ENCODE data around the gene VIM. TPM values are rescaled to one million over a fixed set of nuclear protein-coding genes. Genes with fewer than 3 reads are reported as not detected.

The VIM gene
- total and polyA plus RNA-seq, 2 experiments from 2014 or later = 131 to 228 TPM

DNA sequence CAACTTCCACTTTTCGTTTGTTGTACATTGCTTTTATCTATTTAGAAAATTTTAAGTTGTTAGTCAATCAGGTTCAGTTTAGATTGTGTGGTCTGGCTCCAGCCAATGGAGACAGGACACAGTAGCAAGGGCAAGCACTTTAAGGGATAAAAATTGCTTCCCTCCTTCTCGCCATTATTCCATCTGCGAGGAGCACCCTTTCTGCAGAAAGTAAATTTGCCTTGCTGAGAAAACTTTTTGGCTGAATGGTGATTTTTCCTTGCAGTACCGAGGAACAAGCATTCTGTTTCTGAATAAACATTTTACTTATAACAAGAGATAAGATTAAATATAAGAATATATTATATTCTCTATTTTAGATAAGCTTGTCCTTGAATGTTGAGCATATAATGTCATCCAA lies 34.5 kb downstream of the VIM start:
- H3K27ac ChIP-seq (ENCODE audit: low read depth) = no peak overlapping the region
- no peaks in the 10 kb centered on the region for H3K9me2 ChIP-seq (ENCODE audit: insufficient read depth)
- no peak overlapping the region for H2AFZ ChIP-seq
- Mint-ChIP-seq H3K4me3 (no peak overlapping the region), H3K27me3 (ENCODE audit: insufficient read depth, low read depth, poor library complexity) (peaks cover 2% of the 10 kb centered on the region), H3K36me3 (ENCODE audit: low read depth) (peaks cover 39% of the 10 kb centered on the region; the same call in 2 of the 3 replicates), H3K9me3 (peaks cover 68% of the 10 kb centered on the region), H3K27ac (no peak overlapping the region), H3K4me1 (no peaks in the 10 kb centered on the region; the same call in 2 of the 3 replicates)
- TF ChIP-seq CREB1 (CRISPR knock-in tag; IDR thresholded peaks at IDR 0.05; ENCODE audit: low read depth) (no peak), EZH2phosphoT487 (IDR thresholded peaks at IDR 0.05; ENCODE audit: unreplicated experiment) (no peak), NANOG (IDR thresholded peaks at IDR 0.05; ENCODE audit: borderline replicate concordance) (no peak), STAT1 (IDR thresholded peaks at IDR 0.05; ENCODE audit: unreplicated experiment) (no peak), ZNF331 (CRISPR knock-in tag; IDR thresholded peaks at IDR 0.05; ENCODE audit: low read depth) (no peak), ETS1 (IDR thresholded peaks at IDR 0.05) (no peak), JUNB (IDR thresholded peaks at IDR 0.05; ENCODE audit: unreplicated experiment) (no peak), EZH2 (IDR thresholded peaks at IDR 0.05; ENCODE audit: low read depth, unreplicated experiment) (no peak), ZNF114 (CRISPR knock-in tag; IDR thresholded peaks at IDR 0.05) (no peak), POLR2AphosphoS5 (IDR thresholded peaks at IDR 0.05; ENCODE audit: low read depth) (no peak)
- TF ChIP-seq, protein P1, sequence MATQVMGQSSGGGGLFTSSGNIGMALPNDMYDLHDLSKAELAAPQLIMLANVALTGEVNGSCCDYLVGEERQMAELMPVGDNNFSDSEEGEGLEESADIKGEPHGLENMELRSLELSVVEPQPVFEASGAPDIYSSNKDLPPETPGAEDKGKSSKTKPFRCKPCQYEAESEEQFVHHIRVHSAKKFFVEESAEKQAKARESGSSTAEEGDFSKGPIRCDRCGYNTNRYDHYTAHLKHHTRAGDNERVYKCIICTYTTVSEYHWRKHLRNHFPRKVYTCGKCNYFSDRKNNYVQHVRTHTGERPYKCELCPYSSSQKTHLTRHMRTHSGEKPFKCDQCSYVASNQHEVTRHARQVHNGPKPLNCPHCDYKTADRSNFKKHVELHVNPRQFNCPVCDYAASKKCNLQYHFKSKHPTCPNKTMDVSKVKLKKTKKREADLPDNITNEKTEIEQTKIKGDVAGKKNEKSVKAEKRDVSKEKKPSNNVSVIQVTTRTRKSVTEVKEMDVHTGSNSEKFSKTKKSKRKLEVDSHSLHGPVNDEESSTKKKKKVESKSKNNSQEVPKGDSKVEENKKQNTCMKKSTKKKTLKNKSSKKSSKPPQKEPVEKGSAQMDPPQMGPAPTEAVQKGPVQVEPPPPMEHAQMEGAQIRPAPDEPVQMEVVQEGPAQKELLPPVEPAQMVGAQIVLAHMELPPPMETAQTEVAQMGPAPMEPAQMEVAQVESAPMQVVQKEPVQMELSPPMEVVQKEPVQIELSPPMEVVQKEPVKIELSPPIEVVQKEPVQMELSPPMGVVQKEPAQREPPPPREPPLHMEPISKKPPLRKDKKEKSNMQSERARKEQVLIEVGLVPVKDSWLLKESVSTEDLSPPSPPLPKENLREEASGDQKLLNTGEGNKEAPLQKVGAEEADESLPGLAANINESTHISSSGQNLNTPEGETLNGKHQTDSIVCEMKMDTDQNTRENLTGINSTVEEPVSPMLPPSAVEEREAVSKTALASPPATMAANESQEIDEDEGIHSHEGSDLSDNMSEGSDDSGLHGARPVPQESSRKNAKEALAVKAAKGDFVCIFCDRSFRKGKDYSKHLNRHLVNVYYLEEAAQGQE (IDR thresholded peaks at IDR 0.05; ENCODE audit: unreplicated experiment) = no peak
- TF ChIP-seq, protein P2, sequence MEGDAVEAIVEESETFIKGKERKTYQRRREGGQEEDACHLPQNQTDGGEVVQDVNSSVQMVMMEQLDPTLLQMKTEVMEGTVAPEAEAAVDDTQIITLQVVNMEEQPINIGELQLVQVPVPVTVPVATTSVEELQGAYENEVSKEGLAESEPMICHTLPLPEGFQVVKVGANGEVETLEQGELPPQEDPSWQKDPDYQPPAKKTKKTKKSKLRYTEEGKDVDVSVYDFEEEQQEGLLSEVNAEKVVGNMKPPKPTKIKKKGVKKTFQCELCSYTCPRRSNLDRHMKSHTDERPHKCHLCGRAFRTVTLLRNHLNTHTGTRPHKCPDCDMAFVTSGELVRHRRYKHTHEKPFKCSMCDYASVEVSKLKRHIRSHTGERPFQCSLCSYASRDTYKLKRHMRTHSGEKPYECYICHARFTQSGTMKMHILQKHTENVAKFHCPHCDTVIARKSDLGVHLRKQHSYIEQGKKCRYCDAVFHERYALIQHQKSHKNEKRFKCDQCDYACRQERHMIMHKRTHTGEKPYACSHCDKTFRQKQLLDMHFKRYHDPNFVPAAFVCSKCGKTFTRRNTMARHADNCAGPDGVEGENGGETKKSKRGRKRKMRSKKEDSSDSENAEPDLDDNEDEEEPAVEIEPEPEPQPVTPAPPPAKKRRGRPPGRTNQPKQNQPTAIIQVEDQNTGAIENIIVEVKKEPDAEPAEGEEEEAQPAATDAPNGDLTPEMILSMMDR (conservative IDR thresholded peaks at IDR 0.05; ENCODE audit: low read depth in 2 of 2) = no peak
- TF ChIP-seq, protein P3, sequence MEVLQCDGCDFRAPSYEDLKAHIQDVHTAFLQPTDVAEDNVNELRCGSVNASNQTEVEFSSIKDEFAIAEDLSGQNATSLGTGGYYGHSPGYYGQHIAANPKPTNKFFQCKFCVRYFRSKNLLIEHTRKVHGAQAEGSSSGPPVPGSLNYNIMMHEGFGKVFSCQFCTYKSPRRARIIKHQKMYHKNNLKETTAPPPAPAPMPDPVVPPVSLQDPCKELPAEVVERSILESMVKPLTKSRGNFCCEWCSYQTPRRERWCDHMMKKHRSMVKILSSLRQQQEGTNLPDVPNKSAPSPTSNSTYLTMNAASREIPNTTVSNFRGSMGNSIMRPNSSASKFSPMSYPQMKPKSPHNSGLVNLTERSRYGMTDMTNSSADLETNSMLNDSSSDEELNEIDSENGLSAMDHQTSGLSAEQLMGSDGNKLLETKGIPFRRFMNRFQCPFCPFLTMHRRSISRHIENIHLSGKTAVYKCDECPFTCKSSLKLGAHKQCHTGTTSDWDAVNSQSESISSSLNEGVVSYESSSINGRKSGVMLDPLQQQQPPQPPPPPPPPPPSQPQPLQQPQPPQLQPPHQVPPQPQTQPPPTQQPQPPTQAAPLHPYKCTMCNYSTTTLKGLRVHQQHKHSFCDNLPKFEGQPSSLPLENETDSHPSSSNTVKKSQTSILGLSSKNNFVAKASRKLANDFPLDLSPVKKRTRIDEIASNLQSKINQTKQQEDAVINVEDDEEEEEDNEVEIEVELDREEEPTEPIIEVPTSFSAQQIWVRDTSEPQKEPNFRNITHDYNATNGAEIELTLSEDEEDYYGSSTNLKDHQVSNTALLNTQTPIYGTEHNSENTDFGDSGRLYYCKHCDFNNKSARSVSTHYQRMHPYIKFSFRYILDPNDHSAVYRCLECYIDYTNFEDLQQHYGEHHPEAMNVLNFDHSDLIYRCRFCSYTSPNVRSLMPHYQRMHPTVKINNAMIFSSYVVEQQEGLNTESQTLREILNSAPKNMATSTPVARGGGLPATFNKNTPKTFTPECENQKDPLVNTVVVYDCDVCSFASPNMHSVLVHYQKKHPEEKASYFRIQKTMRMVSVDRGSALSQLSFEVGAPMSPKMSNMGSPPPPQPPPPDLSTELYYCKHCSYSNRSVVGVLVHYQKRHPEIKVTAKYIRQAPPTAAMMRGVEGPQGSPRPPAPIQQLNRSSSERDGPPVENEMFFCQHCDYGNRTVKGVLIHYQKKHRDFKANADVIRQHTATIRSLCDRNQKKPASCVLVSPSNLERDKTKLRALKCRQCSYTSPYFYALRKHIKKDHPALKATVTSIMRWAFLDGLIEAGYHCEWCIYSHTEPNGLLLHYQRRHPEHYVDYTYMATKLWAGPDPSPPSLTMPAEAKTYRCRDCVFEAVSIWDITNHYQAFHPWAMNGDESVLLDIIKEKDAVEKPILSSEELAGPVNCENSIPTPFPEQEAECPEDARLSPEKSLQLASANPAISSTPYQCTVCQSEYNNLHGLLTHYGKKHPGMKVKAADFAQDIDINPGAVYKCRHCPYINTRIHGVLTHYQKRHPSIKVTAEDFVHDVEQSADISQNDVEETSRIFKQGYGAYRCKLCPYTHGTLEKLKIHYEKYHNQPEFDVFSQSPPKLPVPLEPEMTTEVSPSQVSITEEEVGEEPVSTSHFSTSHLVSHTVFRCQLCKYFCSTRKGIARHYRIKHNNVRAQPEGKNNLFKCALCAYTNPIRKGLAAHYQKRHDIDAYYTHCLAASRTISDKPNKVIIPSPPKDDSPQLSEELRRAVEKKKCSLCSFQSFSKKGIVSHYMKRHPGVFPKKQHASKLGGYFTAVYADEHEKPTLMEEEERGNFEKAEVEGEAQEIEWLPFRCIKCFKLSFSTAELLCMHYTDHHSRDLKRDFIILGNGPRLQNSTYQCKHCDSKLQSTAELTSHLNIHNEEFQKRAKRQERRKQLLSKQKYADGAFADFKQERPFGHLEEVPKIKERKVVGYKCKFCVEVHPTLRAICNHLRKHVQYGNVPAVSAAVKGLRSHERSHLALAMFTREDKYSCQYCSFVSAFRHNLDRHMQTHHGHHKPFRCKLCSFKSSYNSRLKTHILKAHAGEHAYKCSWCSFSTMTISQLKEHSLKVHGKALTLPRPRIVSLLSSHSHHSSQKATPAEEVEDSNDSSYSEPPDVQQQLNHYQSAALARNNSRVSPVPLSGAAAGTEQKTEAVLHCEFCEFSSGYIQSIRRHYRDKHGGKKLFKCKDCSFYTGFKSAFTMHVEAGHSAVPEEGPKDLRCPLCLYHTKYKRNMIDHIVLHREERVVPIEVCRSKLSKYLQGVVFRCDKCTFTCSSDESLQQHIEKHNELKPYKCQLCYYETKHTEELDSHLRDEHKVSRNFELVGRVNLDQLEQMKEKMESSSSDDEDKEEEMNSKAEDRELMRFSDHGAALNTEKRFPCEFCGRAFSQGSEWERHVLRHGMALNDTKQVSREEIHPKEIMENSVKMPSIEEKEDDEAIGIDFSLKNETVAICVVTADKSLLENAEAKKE (CRISPR knock-in tag; IDR thresholded peaks at IDR 0.05) = no peak
- ATAC-seq = no peak
- H3K4me3 ChIP-seq = no peak overlapping the region
- H3K4me1 ChIP-seq (ENCODE audit: insufficient read depth) = no peaks in the 10 kb centered on the region
- peaks cover 14% of the 10 kb centered on the region for H3K36me3 ChIP-seq (ENCODE audit: insufficient read depth)
- no peaks in the 10 kb centered on the region for H3F3A ChIP-seq (replicated peaks; ENCODE audit: low read depth)
- H4K20me1 ChIP-seq (replicated peaks; ENCODE audit: insufficient read depth) = no peaks in the 10 kb centered on the region
- DNase-seq (ENCODE audit: low spot score) = no peak
- H3K27me3 ChIP-seq (ENCODE audit: insufficient read depth) = no peaks in the 10 kb centered on the region
- H3K4me2 ChIP-seq = no peak overlapping the region
- no peaks in the 10 kb centered on the region for H3K79me2 ChIP-seq (replicated peaks; ENCODE audit: insufficient read depth)
